Measurements from ENCODE around the gene DIP2C. TPM values are rescaled to one million over a fixed set of nuclear protein-coding genes. Genes with fewer than 3 reads are reported as not detected.

Gene DIP2C
- total RNA-seq, 2 donors from 2014 or later: 13.0 to 13.7 TPM

- Histone ChIP-seq H3K9ac (ENCODE audit: extremely low read depth, low read length, poor library complexity, severe bottlenecking) (no peak overlapping the region), H3K27me3 (ENCODE audit: control insufficient read depth, insufficient read depth, low read length, poor library complexity, severe bottlenecking) (no peaks in the 10 kb centered on the region), H3K27ac (ENCODE audit: low read depth, low read length) (no peak overlapping the region), H3K36me3 (ENCODE audit: control insufficient read depth, insufficient read depth, low read length) (no peaks in the 10 kb centered on the region), H3K9me3 (ENCODE audit: control insufficient read depth, low read length) (no peaks in the 10 kb centered on the region), H3K4me1 (ENCODE audit: control insufficient read depth, insufficient read depth, low read length) (no peaks in the 10 kb centered on the region), H3K4me3 (ENCODE audit: low read length) (no peak overlapping the region)
- peaks cover 27% of the 10 kb centered on the region for H3K4me1 Mint-ChIP-seq
- no peak overlapping the region for H3K4me3 Mint-ChIP-seq
- no peaks in the 10 kb centered on the region for H3K36me3 Mint-ChIP-seq (ENCODE audit: low read depth)
- no peaks in the 10 kb centered on the region for H3K9me3 Mint-ChIP-seq
- DNase-seq: no peak
- no peak overlapping the region for H3K27ac Mint-ChIP-seq
- H3K27me3 Mint-ChIP-seq (ENCODE audit: insufficient read depth): no peaks in the 10 kb centered on the region
- 93 to 94% methylated on average over 9 of the region's 9 CpGs for WGBS, 2 experiments (ENCODE audit: insufficient coverage in 1 of 2, insufficient read length in 1 of 2)
- TF ChIP-seq CTCF (conservative IDR thresholded peaks at IDR 0.05): no peak
These were observed 89.7 kb downstream of the DIP2C start for GRCh38 chr10:599767-600166.

- H3K9me3 ChIP-seq (ENCODE audit: control insufficient read depth, low read length): no peaks in the 10 kb centered on the region
- peak overlapping the region; percentile 30 for H3K27ac ChIP-seq (ENCODE audit: low read depth, low read length)
- Mint-ChIP-seq H3K27me3 (ENCODE audit: insufficient read depth) (no peaks in the 10 kb centered on the region), H3K4me3 (no peak overlapping the region), H3K9me3 (no peaks in the 10 kb centered on the region), H3K4me1 (peaks cover 24% of the 10 kb centered on the region), H3K27ac (no peak overlapping the region), H3K36me3 (ENCODE audit: low read depth) (no peaks in the 10 kb centered on the region)
- H3K4me3 ChIP-seq (ENCODE audit: low read length): no peak overlapping the region
- H3K4me1 ChIP-seq (ENCODE audit: control insufficient read depth, insufficient read depth, low read length): no peaks in the 10 kb centered on the region
- DNase-seq: no peak
- H3K36me3 ChIP-seq (ENCODE audit: control insufficient read depth, insufficient read depth, low read length): no peaks in the 10 kb centered on the region
- H3K9ac ChIP-seq (ENCODE audit: extremely low read depth, low read length, poor library complexity, severe bottlenecking): no peak overlapping the region
- no peaks in the 10 kb centered on the region for H3K27me3 ChIP-seq (ENCODE audit: control insufficient read depth, insufficient read depth, low read length, poor library complexity, severe bottlenecking)
- 67 to 80% methylated on average over 15 to 17 of the region's 17 CpGs for WGBS, 2 experiments (ENCODE audit: insufficient coverage in 1 of 2, insufficient read length in 1 of 2)
- no peak for TF ChIP-seq CTCF (conservative IDR thresholded peaks at IDR 0.05)
These were observed 90.9 kb downstream of the DIP2C start for GRCh38 chr10:598415-599170.

GRCh38 chr10:597976-598375 lies 91.5 kb downstream of the DIP2C start:
- 95 to 97% methylated on average over 12 to 17 of the region's 17 CpGs for WGBS, 2 experiments (ENCODE audit: insufficient coverage in 1 of 2, insufficient read length in 1 of 2)
- Histone ChIP-seq H3K4me1 (ENCODE audit: control insufficient read depth, insufficient read depth, low read length) (no peaks in the 10 kb centered on the region), H3K9ac (ENCODE audit: extremely low read depth, low read length, poor library complexity, severe bottlenecking) (no peak overlapping the region), H3K4me3 (ENCODE audit: low read length) (no peak overlapping the region), H3K36me3 (ENCODE audit: control insufficient read depth, insufficient read depth, low read length) (no peaks in the 10 kb centered on the region), H3K27ac (ENCODE audit: low read depth, low read length) (no peak overlapping the region), H3K9me3 (ENCODE audit: control insufficient read depth, low read length) (no peaks in the 10 kb centered on the region), H3K27me3 (ENCODE audit: control insufficient read depth, insufficient read depth, low read length, poor library complexity, severe bottlenecking) (no peaks in the 10 kb centered on the region)
- Mint-ChIP-seq H3K27me3 (ENCODE audit: insufficient read depth) (no peaks in the 10 kb centered on the region), H3K9me3 (no peaks in the 10 kb centered on the region), H3K36me3 (ENCODE audit: low read depth) (no peaks in the 10 kb centered on the region), H3K4me1 (peaks cover 19% of the 10 kb centered on the region), H3K4me3 (no peak overlapping the region), H3K27ac (no peak overlapping the region)
- no peak for TF ChIP-seq CTCF (conservative IDR thresholded peaks at IDR 0.05)
- DNase-seq: no peak
